Stimulated activated CD8-positive, alpha-beta memory T cell treated with anti-CD3 and anti-CD28 coated beads, Interleukin-2, amount 100 ng/mL, for 1 hour (primary cell): ENCODE results near the gene PLEKHH2.
A peak's percentile ranks its signal among the peaks of the same experiment; 100 is the strongest.
"Not testable (repeated sequence)": the region's sequence is repeated elsewhere in the genome, so short reads cannot be mapped to it uniquely, and the experiment has no call there.

Experiments used
- DNase-seq, 2 donors: peaks; one replicate each; pipeline ENCODE4 v3.0.0-alpha.2; 2020; ENCODE audit warnings: low read depth in 2 of 2

The PLEKHH2 gene

DNA sequence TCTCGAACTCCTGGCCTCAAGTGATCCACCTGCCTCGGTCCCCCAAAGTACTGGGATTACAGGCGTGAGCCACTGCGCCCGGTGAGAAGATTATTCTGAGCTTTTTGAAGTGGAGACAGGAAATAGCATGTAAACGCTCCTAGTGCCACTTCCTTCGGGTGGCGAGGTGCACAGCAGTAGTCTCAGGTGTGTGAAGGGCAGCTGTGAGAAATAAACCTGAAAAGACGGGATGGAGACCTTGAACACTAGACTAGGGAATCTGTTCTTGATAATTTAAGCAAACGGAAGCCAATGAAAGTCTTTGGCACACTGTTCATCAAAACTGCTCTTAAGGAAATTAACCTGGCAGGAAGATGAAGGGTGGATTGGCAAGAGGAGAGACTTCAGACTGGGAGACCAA lies 439 bp upstream of the PLEKHH2 start:
- no peak for DNase-seq

- no peak for DNase-seq
Observed at GRCh38 chr2:43642363-43642762, 5.3 kb downstream of the PLEKHH2 start.

DNA sequence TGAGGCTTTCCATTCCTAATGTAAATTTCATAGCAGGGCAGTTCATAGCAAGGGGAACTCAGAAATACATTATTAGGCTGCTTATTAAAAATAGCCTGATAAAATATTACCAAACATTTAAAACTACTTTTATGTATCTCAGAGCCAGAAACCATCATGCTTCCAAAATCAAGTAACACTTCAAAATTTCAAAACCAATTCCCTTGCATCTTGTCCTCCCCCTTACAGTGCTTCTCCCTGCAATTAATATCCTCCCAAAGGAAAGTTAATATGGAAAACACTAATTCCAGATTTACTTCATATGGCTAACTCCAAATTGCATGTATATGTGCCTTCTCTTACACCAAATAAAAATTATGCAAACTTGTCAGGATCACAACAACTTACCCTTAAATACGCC lies 6.6 kb downstream of the PLEKHH2 start:
- no peak for DNase-seq

GRCh38 chr2:43648994-43649701 lies 12.1 kb downstream of the PLEKHH2 start:
- DNase-seq: no peak

DNA sequence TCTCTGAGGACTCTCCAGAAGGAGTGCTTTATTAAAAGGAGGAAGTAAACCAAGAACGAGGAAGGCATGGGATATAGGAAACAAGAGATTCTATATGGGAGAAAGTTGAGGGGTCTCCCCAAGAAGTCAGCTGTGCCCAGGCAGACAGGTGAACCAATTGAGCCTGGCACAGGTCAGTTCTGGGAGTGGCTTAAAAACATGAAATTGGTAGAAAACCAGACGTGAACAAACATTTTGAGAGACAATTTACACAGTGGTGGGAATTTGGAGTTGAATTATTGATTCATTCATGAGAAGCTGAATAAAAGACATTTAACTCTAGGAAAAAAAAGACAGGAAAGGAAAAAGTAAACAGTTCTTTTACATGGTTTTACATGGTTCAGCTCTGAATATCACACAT lies 16.4 kb downstream of the PLEKHH2 start:
- DNase-seq: no peak

DNA sequence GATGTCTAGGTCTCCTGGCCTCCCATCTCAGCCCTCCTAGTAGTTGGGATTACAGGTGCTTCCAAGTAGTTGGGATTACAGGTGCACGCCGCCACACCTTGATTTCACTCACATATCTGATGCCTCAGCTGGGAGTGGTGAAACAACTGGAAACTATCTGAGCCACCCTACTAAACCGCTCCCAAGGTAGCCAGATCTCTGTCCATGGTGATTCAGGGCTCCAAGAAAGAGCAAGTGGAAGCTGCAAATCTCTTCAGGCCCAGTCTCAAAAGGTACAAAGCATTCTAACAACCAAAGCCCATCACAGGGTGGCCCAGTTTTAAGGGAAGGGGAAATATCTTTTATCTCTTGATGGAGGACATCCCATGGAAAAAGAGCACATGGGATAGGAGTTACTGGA lies 20.2 kb downstream of the PLEKHH2 start:
- no peak for DNase-seq

- no peak for DNase-seq
Observed at GRCh38 chr2:43675646-43676321, 38.7 kb downstream of the PLEKHH2 start.

DNA sequence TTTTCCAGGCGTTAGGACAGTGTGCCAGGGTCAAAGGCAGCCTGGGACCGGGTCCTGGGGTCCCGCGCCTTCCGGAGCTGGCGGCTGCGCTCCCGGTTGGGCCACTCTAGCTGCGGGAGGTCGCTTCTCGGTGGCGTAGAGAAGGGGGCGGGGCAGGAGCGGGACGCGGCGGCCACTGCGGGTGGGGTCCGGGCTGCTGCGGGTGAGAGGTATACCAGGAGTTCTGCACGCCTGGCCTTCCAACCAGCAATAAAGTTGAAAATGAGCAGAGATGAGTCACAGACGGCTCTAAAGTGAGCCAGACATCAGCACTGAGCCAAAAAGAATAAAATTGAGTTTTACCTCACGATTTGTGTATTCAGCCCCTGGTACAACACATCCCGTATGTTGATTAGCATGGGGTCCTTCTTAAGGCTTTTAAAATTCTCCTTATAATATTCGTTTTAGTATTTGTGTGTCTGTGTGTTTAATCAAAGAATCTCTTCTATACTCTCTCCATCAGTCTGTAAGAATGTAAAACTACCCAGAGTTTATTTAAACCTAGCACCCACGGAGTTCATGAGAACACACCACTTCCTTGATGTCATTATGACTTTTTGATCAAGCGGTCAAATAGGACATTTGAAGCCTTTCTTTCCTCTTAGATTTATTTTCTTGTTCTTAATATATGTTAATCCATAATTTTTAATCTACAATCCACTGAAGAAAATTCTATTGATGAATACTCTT lies 39.4 kb downstream of the PLEKHH2 start, which contains the start of gene C1GALT1C1L:
Gene C1GALT1C1L (minus strand): TSS at position 108 of the 729 bp plus-strand sequence. CDS start 107 bp downstream, at position 1.
- peak in 1 of 2 donors; percentile 0 for DNase-seq

GRCh38 chr2:43677783-43678182 lies 40.7 kb downstream of the PLEKHH2 start:
- DNase-seq: not testable (repeated sequence)

DNA sequence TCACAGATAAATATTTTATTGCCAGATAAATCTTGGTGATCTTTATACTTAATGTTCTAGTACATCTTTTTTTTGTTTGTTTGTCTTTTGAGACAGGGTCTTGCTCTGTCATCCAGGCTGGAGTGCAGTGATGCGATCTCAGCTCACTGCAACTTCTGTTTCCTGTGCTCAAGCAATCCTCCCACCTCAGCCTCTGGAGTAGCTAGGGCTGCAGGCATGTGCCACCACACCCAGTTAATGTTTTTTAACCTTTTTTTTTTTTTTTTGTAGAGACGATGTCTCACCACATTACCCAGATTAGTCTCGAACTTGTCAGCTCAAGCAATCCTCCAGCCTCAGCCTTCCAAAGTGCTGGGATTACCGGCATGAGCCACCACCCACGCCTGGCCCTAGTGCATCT lies 48.3 kb downstream of the PLEKHH2 start:
- DNase-seq: no peak

GRCh38 chr2:43689999-43690398 lies 52.9 kb downstream of the PLEKHH2 start:
- no peak for DNase-seq

DNA sequence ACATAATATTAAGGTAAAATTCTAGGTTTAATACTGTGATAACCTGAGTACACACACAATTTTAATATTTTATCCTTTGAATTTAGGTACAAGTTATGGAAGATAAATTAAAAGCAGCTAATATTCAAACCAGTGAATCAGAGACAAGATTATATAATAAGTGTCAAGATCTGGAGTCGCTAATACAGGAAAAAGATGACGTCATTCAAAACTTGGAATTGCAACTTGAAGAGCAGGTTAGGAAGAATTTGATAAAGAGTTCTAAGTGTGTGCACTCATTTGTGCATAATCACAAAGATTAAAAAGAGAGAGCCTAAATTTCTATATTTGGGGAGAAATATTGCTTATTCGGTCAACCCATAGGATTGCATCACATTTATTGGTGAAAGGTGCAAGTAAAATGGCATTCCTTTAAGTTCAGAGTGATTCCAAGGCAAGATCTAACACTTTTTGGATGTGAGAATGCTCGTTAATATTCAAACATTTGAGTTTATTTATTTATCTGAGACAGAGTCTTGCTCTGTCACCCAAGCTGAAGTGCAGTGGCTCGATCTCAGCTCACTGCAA lies 55.5 kb downstream of the PLEKHH2 start:
- DNase-seq: no peak

DNA sequence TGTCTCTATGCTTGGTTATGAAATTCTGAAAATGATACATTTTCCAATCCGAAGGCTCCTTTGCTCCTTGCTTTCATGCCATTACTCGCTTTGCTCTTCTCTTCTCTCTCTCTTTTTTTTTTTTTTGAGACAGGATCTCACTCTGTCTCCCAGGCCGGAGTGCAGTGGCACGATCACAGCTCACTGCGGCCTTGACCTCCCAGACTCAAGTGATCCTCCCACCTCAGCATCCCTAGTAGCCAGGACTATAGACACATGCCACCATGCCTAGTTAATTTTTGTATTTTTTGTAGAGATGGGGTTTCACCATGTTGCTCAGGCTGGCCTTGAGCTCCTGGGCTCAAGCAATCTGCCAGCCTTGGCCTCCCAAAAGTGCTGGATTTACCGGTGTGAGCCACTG lies 61.1 kb downstream of the PLEKHH2 start:
- not testable (repeated sequence) for DNase-seq

DNA sequence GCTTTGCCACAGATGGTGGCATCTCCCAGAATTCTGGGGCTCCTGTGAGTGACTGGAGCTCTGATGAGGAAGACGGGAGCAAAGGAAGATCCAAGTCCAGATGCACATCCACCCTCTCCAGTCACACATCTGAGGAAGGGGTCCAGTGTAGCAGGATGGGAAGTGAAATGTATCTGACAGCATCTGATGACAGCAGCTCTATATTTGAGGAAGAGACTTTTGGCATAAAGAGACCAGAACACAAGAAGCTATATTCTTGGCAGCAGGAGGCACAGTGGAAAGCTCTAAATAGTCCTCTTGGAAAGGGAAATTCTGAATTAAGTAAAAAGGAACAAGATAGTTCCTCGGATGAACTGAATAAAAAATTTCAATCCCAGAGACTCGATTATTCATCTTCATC lies 62.7 kb downstream of the PLEKHH2 start:
- DNase-seq: no peak

DNA sequence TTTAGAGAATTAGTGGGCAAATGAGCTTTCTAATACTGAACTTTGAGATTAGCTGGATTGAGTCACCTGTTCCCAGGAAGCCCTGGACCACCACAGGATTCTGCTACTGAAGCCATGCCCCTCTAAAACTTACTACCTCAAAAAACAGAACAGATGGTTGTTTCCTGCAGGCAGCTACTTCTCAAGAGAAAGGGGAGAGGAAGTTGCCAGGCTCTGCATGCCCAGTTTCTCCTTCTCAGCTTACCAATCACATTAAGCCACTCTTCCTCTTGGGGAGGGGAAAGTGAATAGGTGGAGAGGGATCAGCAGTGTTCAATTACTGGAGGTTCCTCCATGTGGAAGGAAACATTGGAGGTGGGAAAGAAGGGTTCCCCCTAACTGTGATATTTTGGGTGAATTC lies 64.1 kb downstream of the PLEKHH2 start:
- DNase-seq: no peak

GRCh38 chr2:43707255-43708015 lies 70.4 kb downstream of the PLEKHH2 start:
- DNase-seq: no peak

DNA sequence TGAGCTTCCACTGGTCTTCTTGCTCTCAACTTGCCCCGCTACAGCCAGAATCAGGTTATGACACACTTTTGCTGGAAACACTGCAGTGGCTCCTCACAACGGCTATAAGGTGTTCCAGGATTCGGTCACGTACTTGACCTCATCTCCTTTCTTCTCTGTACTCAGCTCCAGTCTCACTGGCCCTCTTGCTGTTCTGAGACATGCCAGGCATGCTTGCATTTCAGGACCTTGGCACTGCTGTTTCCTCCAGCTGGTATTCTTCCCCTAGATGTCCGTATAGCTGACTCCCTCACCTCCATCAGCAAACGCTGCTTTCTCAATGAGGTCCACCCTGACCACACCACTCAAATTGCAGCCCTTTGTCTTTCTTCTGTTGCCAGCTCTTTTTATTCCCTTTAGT lies 71.1 kb downstream of the PLEKHH2 start:
- DNase-seq: no peak

DNA sequence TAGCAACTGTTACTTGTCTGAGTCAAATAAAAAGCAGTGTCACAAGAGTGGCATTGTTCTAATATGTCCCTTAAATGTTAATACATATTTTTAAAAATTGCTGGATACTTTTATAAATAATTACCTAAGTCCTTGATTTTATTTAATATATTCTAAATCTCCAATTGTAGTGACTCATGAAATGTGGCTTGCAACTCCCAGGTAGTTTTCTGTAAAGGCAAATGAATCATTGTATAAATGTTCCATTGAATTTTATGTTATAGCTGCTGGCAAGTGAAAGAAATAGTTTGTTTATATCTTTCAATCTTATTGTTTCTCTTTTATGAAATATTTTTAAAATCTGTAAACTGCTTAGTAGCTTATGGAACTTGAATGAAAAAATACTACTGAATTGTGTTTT lies 71.8 kb downstream of the PLEKHH2 start:
- DNase-seq: no peak

DNA sequence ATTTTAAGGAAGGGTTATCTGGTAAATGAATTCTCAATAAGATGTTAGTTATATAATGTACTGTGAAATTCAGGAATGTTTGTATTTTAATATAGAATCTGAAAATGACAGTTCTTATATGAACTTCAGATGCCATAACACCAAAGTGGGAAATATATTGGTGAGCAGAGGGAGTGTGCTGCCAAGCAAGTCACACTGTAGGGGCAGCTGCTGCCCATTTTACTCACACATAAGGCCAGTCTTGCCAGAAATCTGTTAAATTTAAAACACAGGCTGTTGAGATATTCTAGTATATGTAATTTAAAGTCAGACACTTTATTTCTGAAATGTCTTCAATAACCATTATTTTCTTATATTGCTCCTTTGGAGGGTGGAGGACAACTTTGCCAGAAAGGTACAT lies 73.8 kb downstream of the PLEKHH2 start:
- no peak for DNase-seq

GRCh38 chr2:43714164-43714563 lies 77.1 kb downstream of the PLEKHH2 start:
- no peak for DNase-seq

DNA sequence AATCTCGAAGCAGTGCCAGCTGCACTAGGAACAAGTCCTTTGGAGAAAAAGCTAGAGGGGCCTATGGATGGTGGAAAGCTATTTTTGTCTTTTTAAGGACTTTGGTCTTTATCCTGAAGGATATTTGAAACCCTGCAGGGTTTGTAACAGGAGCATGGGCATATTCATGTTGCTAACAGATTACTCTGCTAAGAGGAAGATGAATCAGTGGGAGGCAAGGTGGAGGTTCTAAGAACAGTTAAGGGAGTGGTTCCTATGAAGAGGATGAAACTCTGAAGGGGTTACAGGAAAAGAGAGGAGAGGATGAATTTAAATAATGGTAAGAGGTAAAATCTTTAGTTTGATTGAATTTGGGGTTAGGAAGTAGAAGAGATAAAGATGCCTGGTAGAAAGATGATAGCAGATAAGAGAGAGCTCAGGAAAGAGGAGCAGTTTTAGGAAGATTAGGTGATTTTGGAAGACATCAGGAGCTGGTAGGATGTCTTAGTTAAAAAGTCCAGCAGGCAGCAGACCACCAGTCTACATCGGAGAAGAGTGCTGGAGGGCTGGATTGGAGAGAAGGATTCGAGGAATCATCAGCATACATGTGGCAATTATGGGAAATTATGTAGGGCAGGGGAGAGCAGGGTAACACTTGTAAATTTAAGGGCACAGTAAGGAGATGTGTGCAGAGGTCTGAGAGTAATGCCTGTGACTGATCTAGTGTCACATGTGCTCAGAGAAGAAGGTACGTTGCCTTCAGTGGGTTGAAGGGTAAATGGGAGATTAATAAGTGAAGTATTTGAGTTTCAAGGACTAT lies 78.4 kb downstream of the PLEKHH2 start:
- DNase-seq: no peak
